ENCODE measurements around the gene EDEM3. TPM values are rescaled to one million over a fixed set of nuclear protein-coding genes. Genes with fewer than 3 reads are reported as not detected.

The EDEM3 gene
- total RNA-seq, 3 donors from 2014 or later: 32.1 to 66.3 (median 66.0) TPM

- intact Hi-C loops (cut with DNase I, micrococcal nuclease): no loop called here
- no peak for TF ChIP-seq CTCF (IDR thresholded peaks at IDR 0.05)
- DNase-seq (peak; percentile 50 to 80 (median 75)), ATAC-seq (peak; percentile 31)
- Histone ChIP-seq H3K4me3 (peak overlapping the region; percentile 92), H3K4me1 (ENCODE audit: low read depth) (peaks cover 10% of the 10 kb centered on the region), H3K36me3 (ENCODE audit: low read depth) (no peaks in the 10 kb centered on the region), H3K9me3 (no peaks in the 10 kb centered on the region)
Observed at GRCh38 chr1:184753608-184754475, 816 bp downstream of the EDEM3 start.

- DNase-seq (no peak), ATAC-seq (no peak)
- intact Hi-C loops (cut with DNase I, micrococcal nuclease): no loop called here
- TF ChIP-seq CTCF (IDR thresholded peaks at IDR 0.05): no peak
- Histone ChIP-seq H3K36me3 (ENCODE audit: low read depth) (no peaks in the 10 kb centered on the region), H3K4me3 (peak overlapping the region; percentile 92), H3K9me3 (no peaks in the 10 kb centered on the region), H3K4me1 (ENCODE audit: low read depth) (peaks cover 10% of the 10 kb centered on the region)
Observed at GRCh38 chr1:184753117-184753516, 1.5 kb downstream of the EDEM3 start.

GRCh38 chr1:184752656-184753055 lies 2.0 kb downstream of the EDEM3 start:
- no peak overlapping the region for H3K4me3 ChIP-seq
- peaks cover 10% of the 10 kb centered on the region for H3K4me1 ChIP-seq (ENCODE audit: low read depth)

GRCh38 chr1:184748740-184749139 lies 5.9 kb downstream of the EDEM3 start:
- Histone ChIP-seq H3K4me3 (no peak overlapping the region), H3K9me3 (no peaks in the 10 kb centered on the region), H3K4me1 (ENCODE audit: low read depth) (peaks cover 12% of the 10 kb centered on the region), H3K36me3 (ENCODE audit: low read depth) (no peaks in the 10 kb centered on the region)
- TF ChIP-seq CTCF (IDR thresholded peaks at IDR 0.05): no peak
- ATAC-seq (no peak), DNase-seq (no peak)
- intact Hi-C loops (cut with DNase I, micrococcal nuclease): no loop called here

More at GRCh38 chr1:184752656-184753055, 2.0 kb downstream of the EDEM3 start:
- Histone ChIP-seq H3K9me3 (no peaks in the 10 kb centered on the region), H3K36me3 (ENCODE audit: low read depth) (no peaks in the 10 kb centered on the region)
- ATAC-seq: no peak
- intact Hi-C loops (cut with DNase I, micrococcal nuclease): no loop called here
- TF ChIP-seq CTCF (IDR thresholded peaks at IDR 0.05): no peak
- DNase-seq: no peak

- DNase-seq (no peak), ATAC-seq (no peak)
- no peaks in the 10 kb centered on the region for H3K9me3 ChIP-seq
- intact Hi-C loops (cut with DNase I, micrococcal nuclease): no loop called here
- no peak for TF ChIP-seq CTCF (IDR thresholded peaks at IDR 0.05)
- no peaks in the 10 kb centered on the region for H3K36me3 ChIP-seq (ENCODE audit: low read depth)
- no peak overlapping the region for H3K4me3 ChIP-seq
- peaks cover 13% of the 10 kb centered on the region for H3K4me1 ChIP-seq (ENCODE audit: low read depth)
Observed at GRCh38 chr1:184747089-184747955, 7.3 kb downstream of the EDEM3 start.

All from mucosa of descending colon (tissue), 3 donors.